SH-SY5Y (cell line): ENCODE measurements around the gene PDPN.

Experiments used
- GATA2 ChIP-seq: IDR thresholded peaks from 2 replicates; pipeline ENCODE4 v1.6.1; 2011; ENCODE audit warnings: mild to moderate bottlenecking, low read depth, low read length
- GATA3 ChIP-seq: IDR thresholded peaks from 2 replicates; pipeline ENCODE4 v1.6.1; 2011; ENCODE audit warnings: low read depth, mild to moderate bottlenecking, low read length, moderate library complexity

GRCh38 chr1:13597166-13597565 is 13.5 kb downstream of the PDPN start:
- TF ChIP-seq GATA2 (no peak), GATA3 (no peak)
